ENCODE results near the gene TBC1D2B. TPM values are rescaled to one million over a fixed set of nuclear protein-coding genes. Genes with fewer than 3 reads are reported as not detected.
A peak's percentile ranks its signal among the peaks of the same experiment; 100 is the strongest.

TBC1D2B gene
- total RNA-seq, 3 donors from 2014 or later, result 54.8 to 65.6 (median 57.0) TPM

DNA sequence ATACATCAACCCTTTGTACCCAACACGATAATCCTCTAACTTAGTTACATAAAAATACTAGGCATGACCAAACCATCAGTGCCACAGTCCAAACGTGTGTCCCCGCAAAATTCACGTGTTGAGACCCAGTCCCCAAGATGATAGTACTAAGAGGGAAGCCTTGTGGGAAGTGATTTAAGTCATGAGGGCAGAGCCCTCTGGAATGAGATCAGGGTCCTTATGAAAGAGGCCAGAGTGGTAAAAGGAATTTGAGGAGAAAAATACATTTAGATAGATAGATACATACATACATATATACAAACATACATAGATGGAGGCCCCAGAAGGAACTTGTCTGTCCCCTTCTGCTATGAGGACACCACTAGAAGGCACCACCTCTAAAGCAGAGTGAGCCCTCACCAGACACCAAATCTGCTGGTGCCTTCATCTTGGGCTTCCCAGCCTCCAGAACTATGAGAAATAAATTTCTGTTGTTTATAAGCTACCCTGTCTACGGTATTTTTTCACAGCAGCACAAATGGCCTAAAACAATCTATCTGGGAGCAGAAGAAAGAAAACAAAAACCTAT, 8.0 kb downstream of the TBC1D2B start:
- Histone ChIP-seq H3K4me3 (no peak overlapping the region), H3K4me1 (ENCODE audit: low read depth) (peaks cover 88% of the 10 kb centered on the region), H3K9me3 (no peaks in the 10 kb centered on the region), H3K36me3 (ENCODE audit: low read depth) (no peaks in the 10 kb centered on the region)
- no peak for DNase-seq
- TF ChIP-seq, protein P1, sequence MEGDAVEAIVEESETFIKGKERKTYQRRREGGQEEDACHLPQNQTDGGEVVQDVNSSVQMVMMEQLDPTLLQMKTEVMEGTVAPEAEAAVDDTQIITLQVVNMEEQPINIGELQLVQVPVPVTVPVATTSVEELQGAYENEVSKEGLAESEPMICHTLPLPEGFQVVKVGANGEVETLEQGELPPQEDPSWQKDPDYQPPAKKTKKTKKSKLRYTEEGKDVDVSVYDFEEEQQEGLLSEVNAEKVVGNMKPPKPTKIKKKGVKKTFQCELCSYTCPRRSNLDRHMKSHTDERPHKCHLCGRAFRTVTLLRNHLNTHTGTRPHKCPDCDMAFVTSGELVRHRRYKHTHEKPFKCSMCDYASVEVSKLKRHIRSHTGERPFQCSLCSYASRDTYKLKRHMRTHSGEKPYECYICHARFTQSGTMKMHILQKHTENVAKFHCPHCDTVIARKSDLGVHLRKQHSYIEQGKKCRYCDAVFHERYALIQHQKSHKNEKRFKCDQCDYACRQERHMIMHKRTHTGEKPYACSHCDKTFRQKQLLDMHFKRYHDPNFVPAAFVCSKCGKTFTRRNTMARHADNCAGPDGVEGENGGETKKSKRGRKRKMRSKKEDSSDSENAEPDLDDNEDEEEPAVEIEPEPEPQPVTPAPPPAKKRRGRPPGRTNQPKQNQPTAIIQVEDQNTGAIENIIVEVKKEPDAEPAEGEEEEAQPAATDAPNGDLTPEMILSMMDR (IDR thresholded peaks at IDR 0.05), result no peak
- ATAC-seq, result no peak
- intact Hi-C loops (cut with DNase I, micrococcal nuclease), result no loop called here

DNA sequence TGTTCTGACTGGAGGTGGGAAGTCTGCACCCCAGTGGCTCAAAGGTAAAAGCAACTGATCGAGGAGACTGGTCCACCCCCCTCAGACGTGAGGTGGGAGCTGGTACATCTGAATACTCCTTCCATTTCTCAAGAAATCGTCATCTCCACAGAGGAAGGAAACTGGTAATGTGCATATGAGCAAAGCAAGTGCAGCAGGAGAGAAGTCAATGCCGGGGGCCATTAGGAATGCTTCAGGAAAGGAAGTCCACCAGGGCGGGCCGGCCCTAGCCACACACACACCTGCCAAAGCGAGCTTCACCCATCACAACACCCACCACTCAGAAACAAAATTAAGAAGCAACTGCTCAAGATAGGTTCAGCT, 8.5 kb downstream of the TBC1D2B start:
- no peak for DNase-seq

DNA sequence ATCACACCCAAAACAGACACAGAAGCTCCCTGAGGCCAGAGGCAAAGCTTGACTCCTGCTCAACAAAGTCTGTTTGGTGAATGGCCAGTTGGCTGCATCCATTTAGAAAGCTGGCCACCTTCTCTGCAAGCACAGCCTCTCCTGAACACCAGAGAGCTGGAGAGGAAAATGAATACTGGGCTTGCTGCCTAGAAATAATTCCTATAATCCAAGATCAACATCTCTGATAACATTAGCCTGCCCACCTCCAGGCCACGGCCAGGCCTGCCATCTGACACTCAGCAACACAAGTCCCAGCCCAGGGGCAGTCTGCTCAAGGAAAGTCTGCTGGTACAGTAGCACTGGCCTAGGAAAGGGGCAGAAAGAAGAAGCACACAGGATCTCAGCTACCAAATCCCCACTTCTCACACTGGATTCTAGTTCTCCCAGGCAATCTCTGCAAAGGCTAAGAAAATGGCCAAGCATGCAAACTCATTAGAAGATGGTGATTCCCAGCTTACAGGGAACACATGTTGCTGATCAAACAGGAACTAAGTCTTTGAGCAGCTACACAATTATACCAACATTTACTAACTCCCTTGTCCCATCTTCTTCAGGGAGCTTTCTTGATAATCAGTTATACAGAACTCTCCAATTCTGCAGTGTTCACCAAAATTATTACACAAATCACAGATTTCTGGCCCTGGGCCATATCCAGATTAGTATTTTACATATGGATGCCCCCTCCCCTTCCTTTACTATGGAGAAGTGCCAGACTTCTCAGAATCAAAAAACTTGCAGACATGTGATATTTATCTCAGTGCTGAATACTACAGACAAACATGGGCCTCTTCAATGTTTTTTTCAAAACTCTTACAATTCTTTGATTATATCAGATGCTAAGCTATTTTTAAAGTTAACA, 9.9 kb downstream of the TBC1D2B start:
- ATAC-seq, result peak; percentile 18
- intact Hi-C loops (cut with DNase I, micrococcal nuclease), result no loop called here
- no peak for DNase-seq
- TF ChIP-seq, protein P1 (IDR thresholded peaks at IDR 0.05), result no peak
- Histone ChIP-seq H3K4me3 (no peak overlapping the region), H3K36me3 (ENCODE audit: low read depth) (no peaks in the 10 kb centered on the region), H3K9me3 (no peaks in the 10 kb centered on the region), H3K4me1 (ENCODE audit: low read depth) (peaks cover 87% of the 10 kb centered on the region)

More for the DNA sequence above, 8.5 kb downstream of the TBC1D2B start:
- TF ChIP-seq, protein P1 (IDR thresholded peaks at IDR 0.05), result no peak
- intact Hi-C loops (cut with DNase I, micrococcal nuclease), result no loop called here
- peaks cover 88% of the 10 kb centered on the region for H3K4me1 ChIP-seq (ENCODE audit: low read depth)
- no peak for ATAC-seq
- no peaks in the 10 kb centered on the region for H3K36me3 ChIP-seq (ENCODE audit: low read depth)
- H3K9me3 ChIP-seq, result no peaks in the 10 kb centered on the region
- H3K4me3 ChIP-seq, result no peak overlapping the region

DNA sequence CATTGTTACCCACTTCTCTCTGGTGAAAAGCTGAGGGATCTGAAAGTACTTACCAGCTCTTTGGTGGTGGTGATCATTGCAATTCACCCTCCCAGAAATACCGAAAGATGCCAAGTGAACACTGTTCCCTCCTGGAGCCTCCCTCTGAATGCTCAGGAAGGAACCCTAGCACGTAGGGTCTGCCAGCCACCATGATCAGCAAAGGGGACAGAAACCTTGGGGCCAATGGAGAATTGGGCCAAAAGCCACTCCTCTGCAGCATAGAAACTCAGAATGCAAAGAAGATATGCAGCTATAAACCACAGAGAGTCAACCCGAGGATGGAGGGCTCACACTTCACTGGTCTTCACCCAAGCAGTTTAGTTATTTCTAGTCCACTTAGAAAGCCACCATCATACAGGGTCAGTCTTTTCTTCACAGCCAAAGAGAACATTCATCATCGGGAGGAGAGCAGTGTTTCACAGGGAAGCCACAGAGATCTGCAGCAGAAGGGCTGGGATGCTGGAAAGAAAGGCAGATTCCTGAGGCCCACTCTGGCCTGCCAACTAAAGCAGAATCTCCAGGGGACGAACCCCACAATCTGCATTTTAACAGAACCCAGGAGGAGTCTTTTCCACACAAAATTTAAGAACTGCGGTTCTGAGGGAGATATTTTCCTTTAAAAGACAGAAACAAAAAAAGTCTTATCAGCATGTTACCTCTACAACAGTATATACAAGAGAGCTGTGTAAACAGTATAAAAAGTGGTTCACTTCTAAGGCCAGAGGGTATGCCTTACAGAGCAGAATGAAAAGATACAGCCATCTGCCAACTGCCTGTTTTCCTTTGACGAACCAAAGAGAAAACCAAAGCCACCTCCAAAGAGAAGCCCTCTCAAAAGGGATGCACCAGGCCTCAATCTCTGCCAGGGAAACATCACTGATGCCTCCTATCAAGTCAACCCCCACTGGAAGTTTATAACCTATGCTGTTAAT, 11.3 kb downstream of the TBC1D2B start:
- Histone ChIP-seq H3K9me3 (no peaks in the 10 kb centered on the region), H3K36me3 (ENCODE audit: low read depth) (no peaks in the 10 kb centered on the region), H3K4me1 (ENCODE audit: low read depth) (peaks cover 86% of the 10 kb centered on the region), H3K4me3 (no peak overlapping the region)
- DNase-seq, result no peak
- TF ChIP-seq, protein P1 (IDR thresholded peaks at IDR 0.05), result no peak
- intact Hi-C loops (cut with DNase I, micrococcal nuclease), result no loop called here
- ATAC-seq, result peak; percentile 44

DNA sequence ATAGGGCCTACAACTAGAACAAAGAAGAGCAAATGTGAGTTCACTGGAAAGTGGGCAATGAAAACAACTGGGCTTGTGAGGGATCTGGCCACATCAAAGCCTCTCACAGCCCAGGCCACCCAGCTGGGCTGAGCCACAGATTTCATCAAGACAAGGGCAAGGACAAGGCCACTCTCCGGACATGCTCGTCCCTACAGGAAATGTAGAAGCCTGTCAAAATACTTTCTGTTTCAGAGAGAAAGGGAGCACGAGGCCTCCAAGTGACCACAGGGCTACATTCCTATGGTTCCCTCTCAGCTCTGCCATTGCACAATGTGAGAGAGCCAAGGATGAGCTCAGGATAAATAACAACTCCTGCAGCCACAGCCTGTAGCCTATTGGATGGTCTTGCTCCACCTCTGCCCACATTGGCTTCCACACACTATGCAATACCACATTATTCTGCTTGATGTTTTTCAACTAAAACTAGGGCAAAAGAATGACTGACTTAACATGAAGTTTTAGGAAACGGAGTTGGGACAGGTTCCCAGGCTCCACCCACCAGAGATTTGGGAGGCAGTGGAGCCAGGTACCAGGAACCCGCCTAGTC, 12.1 kb downstream of the TBC1D2B start:
- ATAC-seq (peak; percentile 54), DNase-seq (peak in 2 of 3 donors; percentile 59 to 74)
- no peaks in the 10 kb centered on the region for H3K9me3 ChIP-seq
- TF ChIP-seq, protein P1 (IDR thresholded peaks at IDR 0.05), result no peak
- peaks cover 84% of the 10 kb centered on the region for H3K4me1 ChIP-seq (ENCODE audit: low read depth)
- intact Hi-C loops (cut with DNase I, micrococcal nuclease), result no loop called here
- H3K36me3 ChIP-seq (ENCODE audit: low read depth), result no peaks in the 10 kb centered on the region
- H3K4me3 ChIP-seq, result no peak overlapping the region

Measured in mucosa of descending colon (tissue), 3 donors.